ENCODE measurements around the gene RASSF6.

RASSF6 gene

DNA sequence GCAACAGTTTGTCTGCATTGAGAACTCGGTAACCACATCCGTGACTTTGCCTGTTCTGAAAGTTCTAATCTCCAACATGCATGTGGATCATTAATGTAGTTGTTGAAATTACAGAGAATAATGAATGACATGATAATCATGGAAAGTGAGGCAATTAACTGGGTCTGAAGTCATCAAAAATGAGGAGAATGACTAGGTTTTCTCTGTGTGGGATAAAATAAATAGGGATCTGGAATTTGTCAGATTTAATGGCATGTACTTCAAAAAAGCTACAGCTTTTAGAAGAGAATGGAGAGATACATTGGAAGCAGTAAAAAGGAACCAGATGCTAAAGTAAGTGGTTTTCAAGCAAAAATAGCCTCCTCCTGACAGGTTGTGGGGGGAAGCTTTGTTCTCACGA is 79.4 kb downstream of the RASSF6 start:
- no peak overlapping the region for H3K4me3 ChIP-seq (ENCODE audit: low read depth, low read length)
- TF ChIP-seq CTCF (IDR thresholded peaks at IDR 0.05; ENCODE audit: insufficient read depth, low read length, missing control alignments), result no peak
- DNase-seq (ENCODE audit: low read depth, low spot score), result no peak
- ChIA-PET POLR2A (no interaction called here), CTCF (no interaction called here)

GRCh38 chr4:73539386-73539785 is 80.8 kb downstream of the RASSF6 start:
- ChIA-PET POLR2A (no interaction called here), CTCF (no interaction called here)
- DNase-seq (ENCODE audit: low read depth, low spot score), result no peak
- no peak overlapping the region for H3K4me3 ChIP-seq (ENCODE audit: low read depth, low read length)
- no peak for TF ChIP-seq CTCF (IDR thresholded peaks at IDR 0.05; ENCODE audit: insufficient read depth, low read length, missing control alignments)

GRCh38 chr4:73538162-73538561 is 82.1 kb downstream of the RASSF6 start:
- ChIA-PET POLR2A (no interaction called here), CTCF (no interaction called here)
- no peak overlapping the region for H3K4me3 ChIP-seq (ENCODE audit: low read depth, low read length)
- DNase-seq (ENCODE audit: low read depth, low spot score), result no peak
- no peak for TF ChIP-seq CTCF (IDR thresholded peaks at IDR 0.05; ENCODE audit: insufficient read depth, low read length, missing control alignments)

DNA sequence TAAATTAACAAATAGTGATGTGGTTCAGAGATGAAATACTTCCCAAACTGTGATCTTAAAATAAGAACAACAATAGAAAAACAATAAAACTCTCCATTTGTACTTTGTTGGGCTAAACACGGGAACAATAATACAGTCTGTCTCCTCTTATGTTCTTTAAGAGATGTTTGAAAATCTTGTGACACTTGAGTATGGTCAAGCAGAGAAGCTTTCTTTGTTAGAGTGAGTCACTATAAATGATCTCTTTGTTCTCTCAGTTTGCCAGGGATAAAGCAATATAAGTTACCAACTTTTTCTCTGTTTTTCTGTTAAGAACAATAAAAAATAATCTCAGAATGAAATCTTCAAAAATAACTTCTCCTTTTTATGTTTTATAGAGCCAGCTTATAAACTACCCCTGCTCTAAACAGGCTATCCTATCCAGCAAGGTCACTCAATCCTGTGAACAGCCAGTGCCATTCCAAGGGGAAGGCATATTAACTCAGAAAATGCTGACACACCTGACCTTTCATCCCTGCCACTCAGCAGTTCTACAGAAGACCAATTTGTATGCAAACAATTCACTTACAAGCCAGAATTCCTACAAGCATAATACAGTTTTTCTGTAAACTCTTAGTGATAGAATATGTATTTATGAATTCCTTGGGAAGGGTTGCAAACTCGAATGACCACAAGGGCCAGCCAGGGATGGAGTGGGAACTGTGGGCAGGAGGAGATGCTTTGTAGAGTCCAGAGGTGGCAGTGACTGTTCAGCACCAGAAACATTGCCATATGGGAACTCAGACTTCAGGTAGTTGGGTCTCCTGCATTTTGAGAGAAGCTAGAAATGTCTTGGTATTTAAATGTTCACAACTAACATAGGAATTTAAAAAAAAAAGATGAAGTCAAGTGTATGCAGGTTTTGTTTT is 86.5 kb downstream of the RASSF6 start:
- no peak overlapping the region for H3K4me3 ChIP-seq (ENCODE audit: low read depth, low read length)
- ChIA-PET CTCF (no interaction called here), POLR2A (no interaction called here)
- no peak for DNase-seq (ENCODE audit: low read depth, low spot score)
- no peak for TF ChIP-seq CTCF (IDR thresholded peaks at IDR 0.05; ENCODE audit: insufficient read depth, low read length, missing control alignments)

- H3K4me3 ChIP-seq (ENCODE audit: low read depth, low read length), result no peak overlapping the region
- ChIA-PET CTCF (no interaction called here), POLR2A (no interaction called here)
- no peak for DNase-seq (ENCODE audit: low read depth, low spot score)
- no peak for TF ChIP-seq CTCF (IDR thresholded peaks at IDR 0.05; ENCODE audit: insufficient read depth, low read length, missing control alignments)
Observed at GRCh38 chr4:73528171-73528570, 92.1 kb downstream of the RASSF6 start.

- no peak for DNase-seq (ENCODE audit: low read depth, low spot score)
- CTCF ChIA-PET, result no interaction called here
- no peak overlapping the region for H3K4me3 ChIP-seq (ENCODE audit: low read depth, low read length)
- POLR2A ChIA-PET, result no interaction called here
- no peak for TF ChIP-seq CTCF (IDR thresholded peaks at IDR 0.05; ENCODE audit: insufficient read depth, low read length, missing control alignments)
Observed at GRCh38 chr4:73527196-73527595, 93.0 kb downstream of the RASSF6 start.
